ENCODE measurements around the gene UBALD1.
A peak's percentile ranks its signal among the peaks of the same experiment; 100 is the strongest.

The UBALD1 gene

DNA sequence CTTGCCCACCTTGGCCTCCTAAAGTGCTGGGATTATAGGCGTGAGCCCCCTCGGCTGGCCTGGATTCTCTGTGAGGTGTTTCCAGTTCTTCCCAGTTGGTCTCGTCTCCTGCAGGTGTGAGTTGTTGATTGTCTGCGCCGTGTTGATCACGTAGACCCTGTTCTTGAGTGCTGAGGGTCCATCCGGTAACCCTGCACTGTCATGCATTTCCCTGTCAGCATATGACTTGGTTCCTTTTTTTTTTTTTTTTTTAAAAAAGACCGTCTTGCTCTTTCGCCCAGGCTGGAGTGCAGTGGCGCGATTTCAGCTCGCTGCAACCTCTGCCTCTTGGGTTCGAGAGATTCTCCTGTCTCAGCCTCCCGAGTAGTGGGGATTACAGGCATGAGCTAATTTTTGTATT lies 27.2 kb upstream of the UBALD1 start:
- DNase-seq = no peak

DNA sequence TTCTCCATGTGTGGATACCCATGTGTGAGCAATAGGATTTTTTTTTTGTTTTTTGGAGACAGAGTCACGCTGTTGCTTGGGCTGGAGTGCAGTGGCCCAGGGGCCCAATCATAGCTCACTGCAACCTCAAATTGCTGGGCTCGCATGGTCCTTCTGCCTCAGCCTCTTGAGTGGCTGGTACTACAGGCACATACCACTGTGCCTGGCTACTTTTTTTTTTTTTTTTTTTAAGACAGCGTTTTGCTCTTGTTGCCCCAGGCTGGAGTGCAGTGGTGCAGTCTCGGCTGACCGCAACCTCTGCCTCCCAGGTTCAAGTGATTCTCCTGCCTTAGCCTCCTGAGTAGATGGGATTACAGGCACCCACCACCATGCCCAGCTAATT lies 26.6 kb upstream of the UBALD1 start:
- DNase-seq = no peak

- DNase-seq = no peak
These were observed 26.1 kb upstream of the UBALD1 start for GRCh38 chr16:4640572-4641305.

- no peak for DNase-seq
These were observed 25.3 kb upstream of the UBALD1 start for GRCh38 chr16:4639899-4640509.

- no peak for DNase-seq
These were observed 22.9 kb upstream of the UBALD1 start for GRCh38 chr16:4637501-4638166.

GRCh38 chr16:4636196-4636595 lies 21.5 kb upstream of the UBALD1 start:
- no peak for DNase-seq

DNA sequence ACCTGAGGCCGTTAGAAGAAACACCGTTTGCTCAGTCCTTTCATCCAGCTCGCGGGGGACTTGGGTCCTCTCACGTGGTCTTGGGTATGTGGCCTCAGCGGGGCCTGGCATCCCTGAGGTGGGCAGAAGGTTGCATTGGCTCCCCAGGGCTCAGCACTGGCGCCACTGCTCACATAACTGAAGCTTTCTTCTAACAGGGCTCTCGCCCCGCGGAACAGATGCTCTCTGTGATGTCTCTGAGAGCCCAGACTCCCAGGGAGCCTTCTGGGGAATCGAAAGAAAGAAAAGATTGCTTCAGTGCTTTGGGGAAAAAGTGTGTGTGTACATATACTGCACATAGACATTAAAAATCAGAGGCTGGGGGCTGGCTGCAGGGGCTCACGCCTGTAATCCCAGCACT lies 20.1 kb upstream of the UBALD1 start:
- no peak for DNase-seq

GRCh38 chr16:4633910-4634635 lies 19.4 kb upstream of the UBALD1 start:
- no peak for DNase-seq

GRCh38 chr16:4631444-4631843 lies 16.8 kb upstream of the UBALD1 start:
- no peak for DNase-seq

- DNase-seq = no peak
These were observed 13.6 kb upstream of the UBALD1 start for GRCh38 chr16:4628283-4628682.

GRCh38 chr16:4626396-4626795 lies 11.7 kb upstream of the UBALD1 start:
- DNase-seq = no peak

GRCh38 chr16:4625560-4626159 lies 11.0 kb upstream of the UBALD1 start:
- no peak for DNase-seq

- DNase-seq = peak; percentile 82
These were observed 10.3 kb upstream of the UBALD1 start for GRCh38 chr16:4624827-4625559.

GRCh38 chr16:4624015-4624826 lies 9.5 kb upstream of the UBALD1 start, which contains the start of gene MGRN1:
Gene MGRN1 (plus strand): TSS chr16:4624826. CDS start chr16:4624961, 135 bp downstream.
- DNase-seq = peak; percentile 93

GRCh38 chr16:4623593-4623992 lies 8.9 kb upstream of the UBALD1 start:
- DNase-seq = no peak

DNA sequence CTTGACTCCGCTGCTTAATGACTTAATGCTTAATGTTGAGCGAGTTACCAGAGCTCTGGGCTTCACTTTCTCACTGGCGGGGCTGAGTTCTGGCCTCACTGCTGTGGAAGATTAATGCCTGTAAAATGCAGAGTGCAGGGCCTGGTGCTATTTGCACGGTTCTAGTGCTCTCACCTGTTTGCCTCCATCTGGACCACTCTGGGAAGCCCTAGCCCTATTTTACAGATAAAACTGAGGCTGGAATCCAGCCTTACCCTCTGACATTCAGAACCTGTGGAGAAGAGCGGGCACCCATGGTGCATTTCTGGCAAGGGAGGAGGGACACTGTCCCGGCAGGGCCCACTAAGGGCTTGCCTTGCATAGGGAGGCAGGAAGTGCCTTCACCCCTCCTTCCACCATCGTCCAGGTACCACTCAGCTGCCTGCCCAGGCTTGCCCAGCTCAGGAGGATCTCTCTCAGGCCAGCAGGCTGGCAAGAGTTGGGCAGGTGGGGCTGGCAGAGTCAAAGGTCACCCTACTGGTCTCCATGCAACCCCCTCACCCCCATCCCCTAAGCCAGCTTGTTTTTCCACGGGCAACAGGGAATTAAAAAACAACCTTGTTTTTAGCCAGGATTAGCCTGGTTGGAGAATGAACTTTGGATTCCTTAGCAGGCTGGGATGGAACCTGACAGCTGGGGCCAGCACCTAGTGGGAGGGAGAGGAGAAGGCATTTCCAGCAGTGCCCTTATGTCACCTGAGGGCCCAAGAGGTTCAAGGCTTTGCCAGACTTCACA lies 4.1 kb upstream of the UBALD1 start:
- no peak for DNase-seq

DNA sequence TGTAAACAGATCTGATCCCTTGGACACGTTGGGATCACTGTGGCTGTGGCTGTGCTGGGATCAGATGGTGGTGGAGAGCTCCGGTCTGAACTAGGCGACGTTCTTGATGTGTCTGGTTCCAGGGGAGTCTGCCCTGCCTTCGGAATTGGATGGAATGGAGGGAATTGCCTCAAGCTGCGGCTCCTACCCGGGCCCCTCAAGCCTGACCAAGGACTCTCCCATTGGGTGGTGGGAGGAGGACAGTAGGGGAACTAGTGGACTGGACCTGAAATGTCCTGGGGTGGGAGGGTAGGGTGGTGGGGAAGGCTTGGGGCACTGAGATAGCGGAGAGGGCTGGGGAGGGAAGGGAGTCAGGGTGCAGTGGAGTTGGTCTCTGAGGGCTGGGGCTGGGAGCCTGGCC lies 3.2 kb upstream of the UBALD1 start:
- no peak for DNase-seq

GRCh38 chr16:4616047-4616811 lies 1.5 kb upstream of the UBALD1 start:
- peak; percentile 100 for DNase-seq

- DNase-seq = no peak
These were observed 827 bp upstream of the UBALD1 start for GRCh38 chr16:4615384-4616046.
